ENCODE results near the gene MIS18BP1. TPM values are rescaled to one million over a fixed set of nuclear protein-coding genes. Genes with fewer than 3 reads are reported as not detected.

Gene MIS18BP1
- total and polyA plus RNA-seq, 2 experiments from 2014 or later = 109 to 216 TPM

DNA sequence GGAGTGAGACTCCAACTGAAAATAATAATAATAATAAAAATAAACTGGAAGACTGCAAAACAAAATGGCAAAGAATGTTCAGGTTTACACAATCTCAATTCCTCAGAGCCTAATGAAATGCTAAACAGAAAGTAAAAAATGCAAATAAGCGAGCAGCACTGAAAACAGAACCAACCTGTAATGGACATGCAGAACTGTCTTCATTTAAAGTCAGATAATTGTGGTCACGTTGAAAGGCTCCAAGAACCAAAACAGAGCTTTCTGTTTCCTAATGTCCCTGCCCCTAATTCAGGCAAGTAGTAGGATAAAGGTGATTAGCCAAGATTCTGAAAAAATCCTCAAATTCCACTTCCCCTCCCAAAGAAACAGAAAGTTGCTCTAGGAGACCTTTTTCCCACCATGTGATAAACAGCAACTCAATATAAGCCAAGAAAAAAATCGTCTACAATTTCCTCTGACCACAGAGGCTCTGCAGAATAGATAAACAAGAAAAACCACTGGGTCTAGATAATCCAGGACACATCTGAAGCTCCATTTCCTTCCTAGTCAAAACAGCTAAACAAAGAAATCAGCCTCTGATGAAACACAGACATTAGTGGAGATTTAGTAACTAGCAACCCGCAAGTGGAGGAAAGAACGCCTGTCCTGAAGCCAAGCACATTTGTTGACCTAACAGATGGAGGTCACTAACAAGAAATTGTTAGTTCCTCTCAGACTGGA is 3.0 kb downstream of the MIS18BP1 start:
- Histone ChIP-seq H3K27me3 (ENCODE audit: insufficient read depth) (no peaks in the 10 kb centered on the region), H3K4me3 (peak overlapping the region; percentile 27; the same call in 1 of the 2 replicates), H3K79me2 (replicated peaks; ENCODE audit: insufficient read depth) (peaks cover 79% of the 10 kb centered on the region), H3K4me1 (ENCODE audit: insufficient read depth) (peaks cover 8% of the 10 kb centered on the region), H4K20me1 (replicated peaks; ENCODE audit: insufficient read depth) (peaks cover 47% of the 10 kb centered on the region), H3F3A (replicated peaks; ENCODE audit: low read depth) (no peaks in the 10 kb centered on the region), H3K27ac (ENCODE audit: low read depth) (no peak overlapping the region), H3K9me2 (ENCODE audit: insufficient read depth) (no peaks in the 10 kb centered on the region), H2AFZ (no peak overlapping the region), H3K4me2 (peak overlapping the region; percentile 49), H3K36me3 (ENCODE audit: insufficient read depth) (0 out of 2 replicates have a peak, but pooled peaks cover 3% of the 10 kb centered on the region)
- TF ChIP-seq STAT1 (IDR thresholded peaks at IDR 0.05; ENCODE audit: unreplicated experiment) = no peak
- no peak for TF ChIP-seq JUNB (IDR thresholded peaks at IDR 0.05; ENCODE audit: unreplicated experiment)
- TF ChIP-seq EZH2 (IDR thresholded peaks at IDR 0.05; ENCODE audit: low read depth, unreplicated experiment) = no peak
- TF ChIP-seq ZNF114 (CRISPR knock-in tag; IDR thresholded peaks at IDR 0.05) = no peak
- Mint-ChIP-seq H3K27me3 (ENCODE audit: insufficient read depth, low read depth, poor library complexity) (peaks cover 9% of the 10 kb centered on the region), H3K36me3 (ENCODE audit: low read depth) (peaks cover 3% of the 10 kb centered on the region; the same call in 2 of the 3 replicates), H3K4me1 (peaks cover 10% of the 10 kb centered on the region; the same call in 2 of the 3 replicates), H3K4me3 (no peak overlapping the region), H3K9me3 (no peaks in the 10 kb centered on the region), H3K27ac (no peak overlapping the region)
- DNase-seq (ENCODE audit: low spot score) = no peak
- ATAC-seq = no peak

DNA sequence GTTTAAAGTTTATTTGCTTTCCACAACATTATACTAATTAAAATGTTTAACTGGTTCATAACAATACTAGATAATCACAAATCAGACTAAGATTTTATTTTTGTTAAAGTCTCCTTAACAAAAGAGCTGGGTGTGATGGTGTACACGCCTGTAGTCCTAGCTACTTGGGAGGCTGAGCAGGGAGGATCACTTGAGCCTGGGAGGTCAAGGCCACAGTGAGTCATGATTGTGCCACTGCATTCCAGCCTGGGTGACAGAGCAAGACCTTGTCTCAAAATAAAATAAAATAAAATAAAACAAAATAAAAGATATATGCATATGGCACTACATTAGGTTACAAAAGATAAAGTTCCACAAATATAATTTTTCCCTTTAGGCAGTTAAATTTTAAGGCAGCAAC is 5.6 kb downstream of the MIS18BP1 start:
- ATAC-seq (no peak), DNase-seq (ENCODE audit: low spot score) (no peak)
- H3K9me3 Mint-ChIP-seq = no peaks in the 10 kb centered on the region
- Histone ChIP-seq H3K79me2 (replicated peaks; ENCODE audit: insufficient read depth) (peaks cover 100% of the 10 kb centered on the region), H2AFZ (no peak overlapping the region), H3K27me3 (ENCODE audit: insufficient read depth) (no peaks in the 10 kb centered on the region), H3K4me2 (no peak overlapping the region), H4K20me1 (replicated peaks; ENCODE audit: insufficient read depth) (peaks cover 56% of the 10 kb centered on the region), H3K27ac (ENCODE audit: low read depth) (no peak overlapping the region), H3K4me3 (no peak overlapping the region), H3K4me1 (ENCODE audit: insufficient read depth) (peaks cover 8% of the 10 kb centered on the region), H3K9me2 (ENCODE audit: insufficient read depth) (no peaks in the 10 kb centered on the region), H3K36me3 (ENCODE audit: insufficient read depth) (0 out of 2 replicates have a peak, but pooled peaks cover 5% of the 10 kb centered on the region), H3F3A (replicated peaks; ENCODE audit: low read depth) (no peaks in the 10 kb centered on the region)
- H3K36me3 Mint-ChIP-seq (ENCODE audit: low read depth) = peaks cover 3% of the 10 kb centered on the region; the same call in 2 of the 3 replicates
- peaks cover 1% of the 10 kb centered on the region for H3K27me3 Mint-ChIP-seq (ENCODE audit: insufficient read depth, low read depth, poor library complexity)
- H3K4me3 Mint-ChIP-seq = no peak overlapping the region
- no peak overlapping the region for H3K27ac Mint-ChIP-seq
- peaks cover 10% of the 10 kb centered on the region; the same call in 2 of the 3 replicates for H3K4me1 Mint-ChIP-seq
- TF ChIP-seq NANOG (IDR thresholded peaks at IDR 0.05; ENCODE audit: borderline replicate concordance) (no peak), EZH2 (IDR thresholded peaks at IDR 0.05; ENCODE audit: low read depth, unreplicated experiment) (no peak), ZNF331 (CRISPR knock-in tag; IDR thresholded peaks at IDR 0.05; ENCODE audit: low read depth) (no peak), JUNB (IDR thresholded peaks at IDR 0.05; ENCODE audit: unreplicated experiment) (no peak), EZH2phosphoT487 (IDR thresholded peaks at IDR 0.05; ENCODE audit: unreplicated experiment) (no peak), POLR2AphosphoS5 (IDR thresholded peaks at IDR 0.05; ENCODE audit: low read depth) (no peak), CREB1 (CRISPR knock-in tag; IDR thresholded peaks at IDR 0.05; ENCODE audit: low read depth) (no peak)
- TF ChIP-seq, protein P1, sequence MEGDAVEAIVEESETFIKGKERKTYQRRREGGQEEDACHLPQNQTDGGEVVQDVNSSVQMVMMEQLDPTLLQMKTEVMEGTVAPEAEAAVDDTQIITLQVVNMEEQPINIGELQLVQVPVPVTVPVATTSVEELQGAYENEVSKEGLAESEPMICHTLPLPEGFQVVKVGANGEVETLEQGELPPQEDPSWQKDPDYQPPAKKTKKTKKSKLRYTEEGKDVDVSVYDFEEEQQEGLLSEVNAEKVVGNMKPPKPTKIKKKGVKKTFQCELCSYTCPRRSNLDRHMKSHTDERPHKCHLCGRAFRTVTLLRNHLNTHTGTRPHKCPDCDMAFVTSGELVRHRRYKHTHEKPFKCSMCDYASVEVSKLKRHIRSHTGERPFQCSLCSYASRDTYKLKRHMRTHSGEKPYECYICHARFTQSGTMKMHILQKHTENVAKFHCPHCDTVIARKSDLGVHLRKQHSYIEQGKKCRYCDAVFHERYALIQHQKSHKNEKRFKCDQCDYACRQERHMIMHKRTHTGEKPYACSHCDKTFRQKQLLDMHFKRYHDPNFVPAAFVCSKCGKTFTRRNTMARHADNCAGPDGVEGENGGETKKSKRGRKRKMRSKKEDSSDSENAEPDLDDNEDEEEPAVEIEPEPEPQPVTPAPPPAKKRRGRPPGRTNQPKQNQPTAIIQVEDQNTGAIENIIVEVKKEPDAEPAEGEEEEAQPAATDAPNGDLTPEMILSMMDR (conservative IDR thresholded peaks at IDR 0.05; ENCODE audit: low read depth in 2 of 2) = no peak
- TF ChIP-seq, protein P2, sequence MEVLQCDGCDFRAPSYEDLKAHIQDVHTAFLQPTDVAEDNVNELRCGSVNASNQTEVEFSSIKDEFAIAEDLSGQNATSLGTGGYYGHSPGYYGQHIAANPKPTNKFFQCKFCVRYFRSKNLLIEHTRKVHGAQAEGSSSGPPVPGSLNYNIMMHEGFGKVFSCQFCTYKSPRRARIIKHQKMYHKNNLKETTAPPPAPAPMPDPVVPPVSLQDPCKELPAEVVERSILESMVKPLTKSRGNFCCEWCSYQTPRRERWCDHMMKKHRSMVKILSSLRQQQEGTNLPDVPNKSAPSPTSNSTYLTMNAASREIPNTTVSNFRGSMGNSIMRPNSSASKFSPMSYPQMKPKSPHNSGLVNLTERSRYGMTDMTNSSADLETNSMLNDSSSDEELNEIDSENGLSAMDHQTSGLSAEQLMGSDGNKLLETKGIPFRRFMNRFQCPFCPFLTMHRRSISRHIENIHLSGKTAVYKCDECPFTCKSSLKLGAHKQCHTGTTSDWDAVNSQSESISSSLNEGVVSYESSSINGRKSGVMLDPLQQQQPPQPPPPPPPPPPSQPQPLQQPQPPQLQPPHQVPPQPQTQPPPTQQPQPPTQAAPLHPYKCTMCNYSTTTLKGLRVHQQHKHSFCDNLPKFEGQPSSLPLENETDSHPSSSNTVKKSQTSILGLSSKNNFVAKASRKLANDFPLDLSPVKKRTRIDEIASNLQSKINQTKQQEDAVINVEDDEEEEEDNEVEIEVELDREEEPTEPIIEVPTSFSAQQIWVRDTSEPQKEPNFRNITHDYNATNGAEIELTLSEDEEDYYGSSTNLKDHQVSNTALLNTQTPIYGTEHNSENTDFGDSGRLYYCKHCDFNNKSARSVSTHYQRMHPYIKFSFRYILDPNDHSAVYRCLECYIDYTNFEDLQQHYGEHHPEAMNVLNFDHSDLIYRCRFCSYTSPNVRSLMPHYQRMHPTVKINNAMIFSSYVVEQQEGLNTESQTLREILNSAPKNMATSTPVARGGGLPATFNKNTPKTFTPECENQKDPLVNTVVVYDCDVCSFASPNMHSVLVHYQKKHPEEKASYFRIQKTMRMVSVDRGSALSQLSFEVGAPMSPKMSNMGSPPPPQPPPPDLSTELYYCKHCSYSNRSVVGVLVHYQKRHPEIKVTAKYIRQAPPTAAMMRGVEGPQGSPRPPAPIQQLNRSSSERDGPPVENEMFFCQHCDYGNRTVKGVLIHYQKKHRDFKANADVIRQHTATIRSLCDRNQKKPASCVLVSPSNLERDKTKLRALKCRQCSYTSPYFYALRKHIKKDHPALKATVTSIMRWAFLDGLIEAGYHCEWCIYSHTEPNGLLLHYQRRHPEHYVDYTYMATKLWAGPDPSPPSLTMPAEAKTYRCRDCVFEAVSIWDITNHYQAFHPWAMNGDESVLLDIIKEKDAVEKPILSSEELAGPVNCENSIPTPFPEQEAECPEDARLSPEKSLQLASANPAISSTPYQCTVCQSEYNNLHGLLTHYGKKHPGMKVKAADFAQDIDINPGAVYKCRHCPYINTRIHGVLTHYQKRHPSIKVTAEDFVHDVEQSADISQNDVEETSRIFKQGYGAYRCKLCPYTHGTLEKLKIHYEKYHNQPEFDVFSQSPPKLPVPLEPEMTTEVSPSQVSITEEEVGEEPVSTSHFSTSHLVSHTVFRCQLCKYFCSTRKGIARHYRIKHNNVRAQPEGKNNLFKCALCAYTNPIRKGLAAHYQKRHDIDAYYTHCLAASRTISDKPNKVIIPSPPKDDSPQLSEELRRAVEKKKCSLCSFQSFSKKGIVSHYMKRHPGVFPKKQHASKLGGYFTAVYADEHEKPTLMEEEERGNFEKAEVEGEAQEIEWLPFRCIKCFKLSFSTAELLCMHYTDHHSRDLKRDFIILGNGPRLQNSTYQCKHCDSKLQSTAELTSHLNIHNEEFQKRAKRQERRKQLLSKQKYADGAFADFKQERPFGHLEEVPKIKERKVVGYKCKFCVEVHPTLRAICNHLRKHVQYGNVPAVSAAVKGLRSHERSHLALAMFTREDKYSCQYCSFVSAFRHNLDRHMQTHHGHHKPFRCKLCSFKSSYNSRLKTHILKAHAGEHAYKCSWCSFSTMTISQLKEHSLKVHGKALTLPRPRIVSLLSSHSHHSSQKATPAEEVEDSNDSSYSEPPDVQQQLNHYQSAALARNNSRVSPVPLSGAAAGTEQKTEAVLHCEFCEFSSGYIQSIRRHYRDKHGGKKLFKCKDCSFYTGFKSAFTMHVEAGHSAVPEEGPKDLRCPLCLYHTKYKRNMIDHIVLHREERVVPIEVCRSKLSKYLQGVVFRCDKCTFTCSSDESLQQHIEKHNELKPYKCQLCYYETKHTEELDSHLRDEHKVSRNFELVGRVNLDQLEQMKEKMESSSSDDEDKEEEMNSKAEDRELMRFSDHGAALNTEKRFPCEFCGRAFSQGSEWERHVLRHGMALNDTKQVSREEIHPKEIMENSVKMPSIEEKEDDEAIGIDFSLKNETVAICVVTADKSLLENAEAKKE (CRISPR knock-in tag; IDR thresholded peaks at IDR 0.05) = no peak

Measured in GM23338 (cell line).